HepG2 (cell line): Measurements from ENCODE around the gene SLC12A3. TPM values are rescaled to one million over a fixed set of nuclear protein-coding genes. Genes with fewer than 3 reads are reported as not detected.
A peak's percentile ranks its signal among the peaks of the same experiment; 100 is the strongest.

ENCODE experiments used
- FOXO1 ChIP-seq: sonication (generic); formaldehyde crosslinking; IDR thresholded peaks from 2 replicates; pipeline ENCODE4 v1.4.0; 2020; ENCODE audit warnings: missing genetic modification reagents
- HHEX ChIP-seq: IDR thresholded peaks from 2 replicates; pipeline ENCODE4 v1.6.1; 2016; ENCODE audit warnings: control low read depth
- IRF2 ChIP-seq: IDR thresholded peaks from 2 replicates; pipeline ENCODE4 v1.6.1; 2018; ENCODE audit warnings: missing genetic modification reagents, missing compliant biosample characterization
- KLF12 ChIP-seq: sonication (generic); formaldehyde crosslinking; IDR thresholded peaks from 2 replicates; pipeline ENCODE4 v1.4.0; 2020; ENCODE audit warnings: missing genetic modification reagents, borderline replicate concordance
- MAZ ChIP-seq, 2 experiments: sonication (generic) in 1 of 2; formaldehyde crosslinking in 1 of 2; IDR thresholded peaks; 2 replicates each; pipeline versions ENCODE4 v1.5.0 to v1.6.1; 2012 to 2020; ENCODE audit warnings: low read depth in 2 of 2, mild to moderate bottlenecking in 2 of 2, borderline replicate concordance in 1 of 2, improper control_type of control experiment in 1 of 2, low read length in 1 of 2, missing genetic modification reagents in 1 of 2, moderate library complexity in 1 of 2
- MED8 ChIP-seq: sonication (generic); formaldehyde crosslinking; IDR thresholded peaks from 2 replicates; pipeline ENCODE4 v1.8.1; 2023; ENCODE audit warnings: mild to moderate bottlenecking, missing genetic modification reagents; ENCODE audit not compliant: insufficient replicate concordance
- NFKBIZ ChIP-seq: IDR thresholded peaks from 2 replicates; pipeline ENCODE4 v1.6.1; 2018; ENCODE audit warnings: missing genetic modification reagents, missing compliant biosample characterization
- RBM22 ChIP-seq: fragments of 200-400 bp; formaldehyde crosslinking; optimal IDR thresholded peaks from 2 replicates; pipeline ENCODE3; 2017; ENCODE audit warnings: mild to moderate bottlenecking, low read length, moderate library complexity
- REPIN1 ChIP-seq: sonication (generic); formaldehyde crosslinking; IDR thresholded peaks from 2 replicates; pipeline ENCODE4 v1.8.0; 2022; ENCODE audit warnings: missing genetic modification reagents, low read depth, mild to moderate bottlenecking, borderline replicate concordance
- SIX1 ChIP-seq: sonication (generic); formaldehyde crosslinking; IDR thresholded peaks from 2 replicates; pipeline ENCODE4 v1.4.0; 2020; ENCODE audit warnings: missing genetic modification reagents, borderline replicate concordance
- SIX4 ChIP-seq: sonication (generic); formaldehyde crosslinking; IDR thresholded peaks from 2 replicates; pipeline ENCODE4 v1.4.0; 2020; ENCODE audit warnings: missing genetic modification reagents
- SNRNP70 ChIP-seq: fragments of 200-400 bp; formaldehyde crosslinking; IDR thresholded peaks from 2 replicates; pipeline ENCODE4 v1.6.1; 2017; ENCODE audit warnings: mild to moderate bottlenecking, low read depth, low read length, moderate library complexity
- ZBTB46 ChIP-seq: sonication (generic); formaldehyde crosslinking; IDR thresholded peaks from 2 replicates; pipeline ENCODE4 v1.4.0; 2020; ENCODE audit warnings: mild to moderate bottlenecking, missing genetic modification reagents, borderline replicate concordance
- ZFP37 ChIP-seq: sonication (generic); formaldehyde crosslinking; IDR thresholded peaks from 2 replicates; pipeline ENCODE4 v1.4.0; 2020; ENCODE audit warnings: missing genetic modification reagents, borderline replicate concordance
- ZNF101 ChIP-seq: sonication (generic); formaldehyde crosslinking; IDR thresholded peaks from 2 replicates; pipeline ENCODE4 v1.4.0; 2020; ENCODE audit warnings: mild to moderate bottlenecking, low read depth, missing genetic modification reagents, borderline replicate concordance
- ZNF12 ChIP-seq: sonication (generic); formaldehyde crosslinking; IDR thresholded peaks from 2 replicates; pipeline ENCODE4 v1.5.0; 2020; ENCODE audit warnings: missing genetic modification reagents
- ZNF225 ChIP-seq: sonication (generic); formaldehyde crosslinking; IDR thresholded peaks from 2 replicates; pipeline ENCODE4 v1.4.0; 2020; ENCODE audit warnings: mild to moderate bottlenecking, missing genetic modification reagents
- ZNF563 ChIP-seq: sonication (generic); formaldehyde crosslinking; IDR thresholded peaks from 2 replicates; pipeline ENCODE4 v1.8.0; 2022; ENCODE audit warnings: mild to moderate bottlenecking, moderate library complexity, missing genetic modification reagents
- ZNF589 ChIP-seq: sonication (generic); formaldehyde crosslinking; conservative IDR thresholded peaks from 2 replicates; pipeline ENCODE4 v1.8.0; 2022; ENCODE audit warnings: mild to moderate bottlenecking, moderate library complexity, missing genetic modification reagents
- ZNF619 ChIP-seq: sonication (generic); formaldehyde crosslinking; IDR thresholded peaks from 2 replicates; pipeline ENCODE4 v1.4.0; 2020; ENCODE audit warnings: mild to moderate bottlenecking, missing genetic modification reagents
- ZNF768 ChIP-seq: sonication (generic); formaldehyde crosslinking; IDR thresholded peaks from 2 replicates; pipeline ENCODE4 v1.4.0; 2020; ENCODE audit warnings: missing genetic modification reagents
- polyA plus RNA-seq, 8 experiments: library from polyadenylated mRNA; depleted of rRNA in 3 of 8; stranded (reverse) in 7 of 8; unstranded in 1 of 8; fragments of >200 nt; fragmentation: Illumina TruSeq in 4 of 8; extraction: Trizol in 4 of 8; gene quantifications; 2 replicates each; pipeline versions ENCODE4 v1.2.1 to v1.2.3, GENCODE V29; 2011 to 2016; ENCODE audit warnings: low read depth in 4 of 8, missing spikeins in 1 of 8, mixed read lengths in 1 of 8; ENCODE audit not compliant: insufficient read depth in 1 of 8
- total RNA-seq, 5 experiments: library from RNA; depleted of rRNA; stranded (reverse); fragments of >200 nt; fragmentation: Illumina TruSeq; extraction: Trizol; gene quantifications; 2 replicates each; pipeline ENCODE4 v1.2.3, GENCODE V29; 2016; ENCODE audit warnings: low read depth in 1 of 5
- TF ChIP-seq, protein P1 (sequence below): sonication (generic); formaldehyde crosslinking; IDR thresholded peaks from 2 replicates; pipeline ENCODE4 v1.5.1; 2020; ENCODE audit warnings: mild to moderate bottlenecking, missing genetic modification reagents, moderate library complexity

SLC12A3 gene
- total and polyA plus RNA-seq, 2 of the 13 experiments (the other 11 are each of a cell fraction or from before 2014, with no cell fraction given) = 6.2 TPM; not detected in 1

- TF ChIP-seq, protein P1, sequence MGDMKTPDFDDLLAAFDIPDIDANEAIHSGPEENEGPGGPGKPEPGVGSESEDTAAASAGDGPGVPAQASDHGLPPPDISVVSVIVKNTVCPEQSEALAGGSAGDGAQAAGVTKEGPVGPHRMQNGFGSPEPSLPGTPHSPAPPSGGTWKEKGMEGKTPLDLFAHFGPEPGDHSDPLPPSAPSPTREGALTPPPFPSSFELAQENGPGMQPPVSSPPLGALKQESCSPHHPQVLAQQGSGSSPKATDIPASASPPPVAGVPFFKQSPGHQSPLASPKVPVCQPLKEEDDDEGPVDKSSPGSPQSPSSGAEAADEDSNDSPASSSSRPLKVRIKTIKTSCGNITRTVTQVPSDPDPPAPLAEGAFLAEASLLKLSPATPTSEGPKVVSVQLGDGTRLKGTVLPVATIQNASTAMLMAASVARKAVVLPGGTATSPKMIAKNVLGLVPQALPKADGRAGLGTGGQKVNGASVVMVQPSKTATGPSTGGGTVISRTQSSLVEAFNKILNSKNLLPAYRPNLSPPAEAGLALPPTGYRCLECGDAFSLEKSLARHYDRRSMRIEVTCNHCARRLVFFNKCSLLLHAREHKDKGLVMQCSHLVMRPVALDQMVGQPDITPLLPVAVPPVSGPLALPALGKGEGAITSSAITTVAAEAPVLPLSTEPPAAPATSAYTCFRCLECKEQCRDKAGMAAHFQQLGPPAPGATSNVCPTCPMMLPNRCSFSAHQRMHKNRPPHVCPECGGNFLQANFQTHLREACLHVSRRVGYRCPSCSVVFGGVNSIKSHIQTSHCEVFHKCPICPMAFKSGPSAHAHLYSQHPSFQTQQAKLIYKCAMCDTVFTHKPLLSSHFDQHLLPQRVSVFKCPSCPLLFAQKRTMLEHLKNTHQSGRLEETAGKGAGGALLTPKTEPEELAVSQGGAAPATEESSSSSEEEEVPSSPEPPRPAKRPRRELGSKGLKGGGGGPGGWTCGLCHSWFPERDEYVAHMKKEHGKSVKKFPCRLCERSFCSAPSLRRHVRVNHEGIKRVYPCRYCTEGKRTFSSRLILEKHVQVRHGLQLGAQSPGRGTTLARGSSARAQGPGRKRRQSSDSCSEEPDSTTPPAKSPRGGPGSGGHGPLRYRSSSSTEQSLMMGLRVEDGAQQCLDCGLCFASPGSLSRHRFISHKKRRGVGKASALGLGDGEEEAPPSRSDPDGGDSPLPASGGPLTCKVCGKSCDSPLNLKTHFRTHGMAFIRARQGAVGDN = 0 out of 2 replicates have a peak, but pooled peaks have one; percentile 12
- no peak for TF ChIP-seq SNRNP70
- no peak for TF ChIP-seq ZNF101 (CRISPR knock-in tag)
- 0 out of 2 replicates have a peak, but pooled peaks have one; percentile 14 for TF ChIP-seq ZNF768
- no peak for TF ChIP-seq RBM22
- TF ChIP-seq FOXO1 (CRISPR knock-in tag) = no peak
- no peak for TF ChIP-seq ZBTB46 (CRISPR knock-in tag)
- TF ChIP-seq KLF12 (CRISPR knock-in tag) = no peak
- TF ChIP-seq IRF2 (CRISPR knock-in tag) = 0 out of 2 replicates have a peak, but pooled peaks have one; percentile 23
- no peak for TF ChIP-seq ZNF12 (CRISPR knock-in tag)
- no peak for TF ChIP-seq SIX1 (CRISPR knock-in tag)
- no peak for TF ChIP-seq MED8 (CRISPR knock-in tag)
- no peak for TF ChIP-seq ZFP37 (CRISPR knock-in tag)
- peak; percentile 61; the same call in 1 of the 2 replicates for TF ChIP-seq ZNF619
- no peak for TF ChIP-seq NFKBIZ (CRISPR knock-in tag)
- TF ChIP-seq REPIN1 (CRISPR knock-in tag) = no peak
- no peak for TF ChIP-seq ZNF225 (CRISPR knock-in tag)
- no peak for TF ChIP-seq ZNF563 (CRISPR knock-in tag)
- no peak for TF ChIP-seq SIX4 (CRISPR knock-in tag)
- no peak for TF ChIP-seq HHEX (CRISPR knock-in tag)
- no peak for TF ChIP-seq ZNF589
- TF ChIP-seq MAZ (IDR thresholded peaks at IDR 0.05; ENCODE audit: borderline replicate concordance, low read depth, low read length) = no peak
- no peak for TF ChIP-seq MAZ (CRISPR knock-in tag; IDR thresholded peaks at IDR 0.05; ENCODE audit: low read depth)
These were observed 95.8 kb downstream of the SLC12A3 start (continued) for GRCh38 chr16:56960681-56961281.
